Skin of body (tissue), 2 donors: ENCODE results near the gene ATXN1. TPM values are rescaled to one million over a fixed set of nuclear protein-coding genes. Genes with fewer than 3 reads are reported as not detected.
"Not testable (repeated sequence)": the region's sequence is repeated elsewhere in the genome, so short reads cannot be mapped to it uniquely, and the experiment has no call there.

ENCODE experiments used
- DNase-seq: peaks from one replicate; lab custom pipeline; 2025; lab: John Stamatoyannopoulos, UW
- total RNA-seq: library from RNA; depleted of rRNA; stranded (reverse); fragments of >200 nt; gene quantifications from one replicate; pipeline ENCODE4 v1.2.3, GENCODE V29; 2014

ATXN1 gene
- total RNA-seq, 1 donor from 2014 or later, result 52.6 TPM

- DNase-seq, result not testable (repeated sequence)
These were observed 498.5 kb downstream of the ATXN1 start for GRCh38 chr6:16262773-16263172.

GRCh38 chr6:16260602-16261001, 500.7 kb downstream of the ATXN1 start:
- DNase-seq, result not testable (repeated sequence)

- not testable (repeated sequence) for DNase-seq
These were observed 501.7 kb downstream of the ATXN1 start for GRCh38 chr6:16259604-16260003.

- DNase-seq, result no peak
These were observed 502.6 kb downstream of the ATXN1 start for GRCh38 chr6:16258709-16259075.

GRCh38 chr6:16257999-16258708, 503.1 kb downstream of the ATXN1 start:
- no peak for DNase-seq

- DNase-seq, result no peak
These were observed 504.5 kb downstream of the ATXN1 start for GRCh38 chr6:16256781-16257180.

GRCh38 chr6:16254535-16254934, 506.7 kb downstream of the ATXN1 start:
- DNase-seq, result no peak

GRCh38 chr6:16253399-16254144, 507.7 kb downstream of the ATXN1 start:
- no peak for DNase-seq

- no peak for DNase-seq
These were observed 508.5 kb downstream of the ATXN1 start for GRCh38 chr6:16252686-16253299.

- no peak for DNase-seq
These were observed 509.6 kb downstream of the ATXN1 start for GRCh38 chr6:16251706-16252105.

- no peak for DNase-seq
These were observed 511.3 kb downstream of the ATXN1 start for GRCh38 chr6:16249971-16250370.
